ENCODE measurements around the gene FGD3. TPM values are rescaled to one million over a fixed set of nuclear protein-coding genes. Genes with fewer than 3 reads are reported as not detected.
A peak's percentile ranks its signal among the peaks of the same experiment; 100 is the strongest.

FGD3 gene
- total RNA-seq, 1 experiment from 2014 or later = 26.6 TPM

DNA sequence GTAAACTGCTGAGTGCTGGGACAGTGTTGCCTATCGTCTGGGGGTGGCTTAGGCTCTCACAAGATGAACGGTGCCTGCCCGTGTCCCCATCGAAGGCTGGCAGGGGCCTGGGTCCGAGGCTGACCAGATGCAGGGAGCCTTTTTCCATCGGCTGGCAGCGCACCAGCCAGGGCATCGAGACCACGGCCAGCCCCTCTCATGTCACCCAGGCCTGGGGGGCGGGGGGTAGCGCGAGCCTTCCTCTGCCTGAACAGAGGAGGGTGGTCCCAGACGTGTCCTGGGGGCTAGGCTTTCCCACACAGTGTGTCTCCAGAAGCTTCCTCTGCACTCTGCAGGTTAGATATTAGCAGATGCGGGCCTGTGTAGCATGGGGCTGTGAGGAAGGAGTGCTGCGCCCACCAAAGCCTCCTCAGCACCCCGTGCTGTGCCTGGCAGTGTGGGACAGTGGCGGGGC, 17.3 kb downstream of the FGD3 start:
- peak overlapping the region; percentile 49 for H3K4me3 ChIP-seq (ENCODE audit: low read depth, low read length)
- CTCF ChIA-PET = no interaction called here
- H3K36me3 Mint-ChIP-seq (ENCODE audit: insufficient read depth, unreplicated experiment) = peaks cover 4% of the 10 kb centered on the region
- peaks cover 5% of the 10 kb centered on the region for H3K4me1 Mint-ChIP-seq (ENCODE audit: low read depth, unreplicated experiment)
- no peaks in the 10 kb centered on the region for H3K27me3 ChIP-seq (replicated peaks; ENCODE audit: control insufficient read depth, insufficient read depth, low read length)
- intact Hi-C loops (cut with micrococcal nuclease; ENCODE audit: unreplicated experiment) = loop anchor here (1.0 kb wide), 1 partner anchor 10 kb away; no protein-coding TSS in a partner anchor
- no peaks in the 10 kb centered on the region for H3K9me3 ChIP-seq
- H3K9me3 Mint-ChIP-seq (ENCODE audit: unreplicated experiment) = no peaks in the 10 kb centered on the region
- POLR2A ChIA-PET = interaction anchor here (1.0 kb wide), 1 partner anchor 9 kb away, joined by 3 read pairs; no protein-coding TSS in a partner anchor
- H3K27me3 Mint-ChIP-seq (ENCODE audit: insufficient read depth, unreplicated experiment) = no peaks in the 10 kb centered on the region
- no peak for TF ChIP-seq CTCF (IDR thresholded peaks at IDR 0.05; ENCODE audit: insufficient read depth in 1 of 2, low read depth in 1 of 2, low read length in 1 of 2, severe bottlenecking in 1 of 2, unreplicated experiment in 1 of 2)
- DNase-seq = no peak
- no TSS peak for BruUV-seq (replicated peaks)
- peaks cover 10% of the 10 kb centered on the region; the same call in 1 of the 2 replicates for H3K4me1 ChIP-seq
- peak overlapping the region; percentile 88 for H3K27ac Mint-ChIP-seq (ENCODE audit: unreplicated experiment)
- H3K36me3 ChIP-seq (ENCODE audit: control insufficient read depth, insufficient read depth, low read length) = no peaks in the 10 kb centered on the region
- H3K4me3 Mint-ChIP-seq (ENCODE audit: unreplicated experiment) = peak overlapping the region; percentile 91

- H3K9me3 Mint-ChIP-seq (ENCODE audit: unreplicated experiment) = no peaks in the 10 kb centered on the region
- no peaks in the 10 kb centered on the region for H3K27me3 ChIP-seq (replicated peaks; ENCODE audit: control insufficient read depth, insufficient read depth, low read length)
- peaks cover 4% of the 10 kb centered on the region for H3K36me3 Mint-ChIP-seq (ENCODE audit: insufficient read depth, unreplicated experiment)
- no peak for DNase-seq
- TF ChIP-seq CTCF (IDR thresholded peaks at IDR 0.05; ENCODE audit: insufficient read depth in 1 of 2, low read depth in 1 of 2, low read length in 1 of 2, severe bottlenecking in 1 of 2, unreplicated experiment in 1 of 2) = no peak
- intact Hi-C loops (cut with micrococcal nuclease; ENCODE audit: unreplicated experiment) = no loop called here
- peaks cover 14% of the 10 kb centered on the region; the same call in 1 of the 2 replicates for H3K4me1 ChIP-seq
- peak overlapping the region; percentile 49 for H3K4me3 ChIP-seq (ENCODE audit: low read depth, low read length)
- H3K4me1 Mint-ChIP-seq (ENCODE audit: low read depth, unreplicated experiment) = peaks cover 5% of the 10 kb centered on the region
- ChIA-PET CTCF (no interaction called here), POLR2A (no interaction called here)
- no peaks in the 10 kb centered on the region for H3K27me3 Mint-ChIP-seq (ENCODE audit: insufficient read depth, unreplicated experiment)
- H3K36me3 ChIP-seq (ENCODE audit: control insufficient read depth, insufficient read depth, low read length) = no peaks in the 10 kb centered on the region
- peak overlapping the region; percentile 91 for H3K4me3 Mint-ChIP-seq (ENCODE audit: unreplicated experiment)
- H3K27ac Mint-ChIP-seq (ENCODE audit: unreplicated experiment) = peak overlapping the region; percentile 32
- no peaks in the 10 kb centered on the region for H3K9me3 ChIP-seq
- BruUV-seq (replicated peaks) = no TSS peak
Measured at GRCh38 chr9:92965061-92965758, 17.9 kb downstream of the FGD3 start.

DNA sequence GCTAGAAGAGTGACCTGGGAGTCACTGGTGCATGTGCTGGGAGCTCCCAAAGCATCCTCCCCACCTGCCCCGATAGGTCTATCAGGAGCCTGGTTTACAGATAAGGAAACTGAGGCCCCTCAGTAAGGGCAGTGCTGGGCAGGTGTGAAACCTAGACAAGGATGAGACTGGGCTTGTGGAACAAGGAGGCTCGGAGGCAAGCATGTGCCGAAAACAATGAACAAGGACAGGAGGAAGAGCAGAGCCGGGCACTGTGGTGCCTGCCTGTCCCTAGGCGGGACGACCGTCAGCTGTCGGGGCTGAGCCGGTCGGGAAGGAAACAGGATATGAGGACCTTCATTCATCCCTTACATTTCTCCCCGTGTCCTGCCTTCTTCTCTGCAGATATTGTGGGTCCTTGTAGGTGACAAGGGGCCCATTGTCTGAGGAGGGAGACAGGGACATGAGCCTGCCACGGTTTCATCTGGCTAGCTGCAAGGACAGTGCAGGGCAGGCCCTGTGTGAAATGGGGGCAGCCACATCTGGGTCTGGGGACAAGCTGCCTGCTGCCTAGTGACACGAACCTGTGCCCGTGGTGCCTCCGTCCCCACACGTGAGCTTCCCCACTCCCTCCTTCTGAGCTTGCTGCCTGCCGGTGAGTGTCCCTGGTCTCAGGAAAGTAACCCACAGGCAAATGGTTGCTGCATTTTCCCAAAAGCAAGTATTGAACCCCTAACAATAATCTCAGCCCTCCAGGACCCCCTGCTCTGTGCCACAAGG, 18.6 kb downstream of the FGD3 start:
- H3K27ac Mint-ChIP-seq (ENCODE audit: unreplicated experiment) = peak overlapping the region; percentile 32
- Histone ChIP-seq H3K4me1 (peaks cover 21% of the 10 kb centered on the region), H3K36me3 (ENCODE audit: control insufficient read depth, insufficient read depth, low read length) (no peaks in the 10 kb centered on the region), H3K27me3 (replicated peaks; ENCODE audit: control insufficient read depth, insufficient read depth, low read length) (no peaks in the 10 kb centered on the region), H3K9me3 (no peaks in the 10 kb centered on the region), H3K4me3 (ENCODE audit: low read depth, low read length) (peak overlapping the region; percentile 14)
- intact Hi-C loops (cut with micrococcal nuclease; ENCODE audit: unreplicated experiment) = no loop called here
- ChIA-PET CTCF (no interaction called here), POLR2A (no interaction called here)
- TF ChIP-seq CTCF (IDR thresholded peaks at IDR 0.05; ENCODE audit: insufficient read depth in 1 of 2, low read depth in 1 of 2, low read length in 1 of 2, severe bottlenecking in 1 of 2, unreplicated experiment in 1 of 2) = no peak
- no peaks in the 10 kb centered on the region for H3K9me3 Mint-ChIP-seq (ENCODE audit: unreplicated experiment)
- BruUV-seq (replicated peaks) = no TSS peak
- no peaks in the 10 kb centered on the region for H3K27me3 Mint-ChIP-seq (ENCODE audit: insufficient read depth, unreplicated experiment)
- H3K4me1 Mint-ChIP-seq (ENCODE audit: low read depth, unreplicated experiment) = peaks cover 5% of the 10 kb centered on the region
- peak overlapping the region; percentile 91 for H3K4me3 Mint-ChIP-seq (ENCODE audit: unreplicated experiment)
- peaks cover 4% of the 10 kb centered on the region for H3K36me3 Mint-ChIP-seq (ENCODE audit: insufficient read depth, unreplicated experiment)
- DNase-seq = no peak
